ENCODE results near the gene IQSEC2.

The IQSEC2 gene

GRCh38 chrX:53263597-53264094 is 17.7 kb downstream of the IQSEC2 start:
- Histone ChIP-seq H3K4me3 (replicated peaks; ENCODE audit: insufficient read depth, low read length) (no peak overlapping the region), H3K27me3 (ENCODE audit: insufficient read depth, poor library complexity, severe bottlenecking) (no peaks in the 10 kb centered on the region), H3K27ac (replicated peaks) (no peak overlapping the region)
- DNase-seq (ENCODE audit: low read depth in 1 of 2, low spot score in 1 of 2) = peak; percentile 38 to 65
- TF ChIP-seq, protein P1, sequence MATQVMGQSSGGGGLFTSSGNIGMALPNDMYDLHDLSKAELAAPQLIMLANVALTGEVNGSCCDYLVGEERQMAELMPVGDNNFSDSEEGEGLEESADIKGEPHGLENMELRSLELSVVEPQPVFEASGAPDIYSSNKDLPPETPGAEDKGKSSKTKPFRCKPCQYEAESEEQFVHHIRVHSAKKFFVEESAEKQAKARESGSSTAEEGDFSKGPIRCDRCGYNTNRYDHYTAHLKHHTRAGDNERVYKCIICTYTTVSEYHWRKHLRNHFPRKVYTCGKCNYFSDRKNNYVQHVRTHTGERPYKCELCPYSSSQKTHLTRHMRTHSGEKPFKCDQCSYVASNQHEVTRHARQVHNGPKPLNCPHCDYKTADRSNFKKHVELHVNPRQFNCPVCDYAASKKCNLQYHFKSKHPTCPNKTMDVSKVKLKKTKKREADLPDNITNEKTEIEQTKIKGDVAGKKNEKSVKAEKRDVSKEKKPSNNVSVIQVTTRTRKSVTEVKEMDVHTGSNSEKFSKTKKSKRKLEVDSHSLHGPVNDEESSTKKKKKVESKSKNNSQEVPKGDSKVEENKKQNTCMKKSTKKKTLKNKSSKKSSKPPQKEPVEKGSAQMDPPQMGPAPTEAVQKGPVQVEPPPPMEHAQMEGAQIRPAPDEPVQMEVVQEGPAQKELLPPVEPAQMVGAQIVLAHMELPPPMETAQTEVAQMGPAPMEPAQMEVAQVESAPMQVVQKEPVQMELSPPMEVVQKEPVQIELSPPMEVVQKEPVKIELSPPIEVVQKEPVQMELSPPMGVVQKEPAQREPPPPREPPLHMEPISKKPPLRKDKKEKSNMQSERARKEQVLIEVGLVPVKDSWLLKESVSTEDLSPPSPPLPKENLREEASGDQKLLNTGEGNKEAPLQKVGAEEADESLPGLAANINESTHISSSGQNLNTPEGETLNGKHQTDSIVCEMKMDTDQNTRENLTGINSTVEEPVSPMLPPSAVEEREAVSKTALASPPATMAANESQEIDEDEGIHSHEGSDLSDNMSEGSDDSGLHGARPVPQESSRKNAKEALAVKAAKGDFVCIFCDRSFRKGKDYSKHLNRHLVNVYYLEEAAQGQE (IDR thresholded peaks at IDR 0.05; ENCODE audit: insufficient replicate concordance, low read depth) = no peak
- TF ChIP-seq GABPA (IDR thresholded peaks at IDR 0.05; ENCODE audit: low read depth) (no peak), POLR2AphosphoS5 (IDR thresholded peaks at IDR 0.05; ENCODE audit: low read depth) (no peak), SPI1 (IDR thresholded peaks at IDR 0.05; ENCODE audit: borderline replicate concordance, low read depth) (no peak)
- TF ChIP-seq, protein P2, sequence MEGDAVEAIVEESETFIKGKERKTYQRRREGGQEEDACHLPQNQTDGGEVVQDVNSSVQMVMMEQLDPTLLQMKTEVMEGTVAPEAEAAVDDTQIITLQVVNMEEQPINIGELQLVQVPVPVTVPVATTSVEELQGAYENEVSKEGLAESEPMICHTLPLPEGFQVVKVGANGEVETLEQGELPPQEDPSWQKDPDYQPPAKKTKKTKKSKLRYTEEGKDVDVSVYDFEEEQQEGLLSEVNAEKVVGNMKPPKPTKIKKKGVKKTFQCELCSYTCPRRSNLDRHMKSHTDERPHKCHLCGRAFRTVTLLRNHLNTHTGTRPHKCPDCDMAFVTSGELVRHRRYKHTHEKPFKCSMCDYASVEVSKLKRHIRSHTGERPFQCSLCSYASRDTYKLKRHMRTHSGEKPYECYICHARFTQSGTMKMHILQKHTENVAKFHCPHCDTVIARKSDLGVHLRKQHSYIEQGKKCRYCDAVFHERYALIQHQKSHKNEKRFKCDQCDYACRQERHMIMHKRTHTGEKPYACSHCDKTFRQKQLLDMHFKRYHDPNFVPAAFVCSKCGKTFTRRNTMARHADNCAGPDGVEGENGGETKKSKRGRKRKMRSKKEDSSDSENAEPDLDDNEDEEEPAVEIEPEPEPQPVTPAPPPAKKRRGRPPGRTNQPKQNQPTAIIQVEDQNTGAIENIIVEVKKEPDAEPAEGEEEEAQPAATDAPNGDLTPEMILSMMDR (IDR thresholded peaks at IDR 0.05; ENCODE audit: insufficient read depth, low read length) = no peak

DNA sequence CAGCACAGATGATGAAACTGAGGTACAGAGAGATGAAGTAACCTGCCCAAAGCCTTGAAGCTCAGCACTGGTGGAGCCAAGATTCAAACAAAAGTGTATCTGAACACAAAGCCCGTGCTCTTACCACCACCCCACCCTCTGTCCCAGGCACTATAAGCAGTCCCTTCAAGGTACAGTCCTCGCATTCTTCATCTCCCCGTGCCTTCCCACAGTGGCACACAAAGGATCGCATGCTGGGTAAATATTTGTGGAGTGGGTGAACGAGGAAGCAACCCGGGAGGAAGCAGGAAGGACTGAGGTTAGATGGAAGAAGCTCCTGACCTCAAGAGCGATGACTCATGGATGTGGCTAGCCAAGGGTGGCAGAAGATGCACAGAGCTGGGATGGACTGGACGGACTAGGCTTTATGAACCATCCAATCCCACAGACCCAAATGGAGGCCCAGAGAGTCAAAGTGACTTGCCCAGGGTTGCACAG is 18.4 kb downstream of the IQSEC2 start:
- peak; percentile 75 to 81 for DNase-seq (ENCODE audit: low read depth in 1 of 2, low spot score in 1 of 2)
- TF ChIP-seq SPI1 (IDR thresholded peaks at IDR 0.05; ENCODE audit: borderline replicate concordance, low read depth) (no peak), POLR2AphosphoS5 (IDR thresholded peaks at IDR 0.05; ENCODE audit: low read depth) (no peak), GABPA (IDR thresholded peaks at IDR 0.05; ENCODE audit: low read depth) (no peak)
- TF ChIP-seq, protein P1 (IDR thresholded peaks at IDR 0.05; ENCODE audit: insufficient replicate concordance, low read depth) = no peak
- TF ChIP-seq, protein P2 (IDR thresholded peaks at IDR 0.05; ENCODE audit: insufficient read depth, low read length) = no peak
- Histone ChIP-seq H3K27me3 (ENCODE audit: insufficient read depth, poor library complexity, severe bottlenecking) (no peaks in the 10 kb centered on the region), H3K27ac (replicated peaks) (no peak overlapping the region), H3K4me3 (replicated peaks; ENCODE audit: insufficient read depth, low read length) (no peak overlapping the region; the same call in 1 of the 2 replicates)

GRCh38 chrX:53262189-53262917 is 19.0 kb downstream of the IQSEC2 start:
- Histone ChIP-seq H3K4me3 (replicated peaks; ENCODE audit: insufficient read depth, low read length) (no peak overlapping the region; the same call in 1 of the 2 replicates), H3K27me3 (ENCODE audit: insufficient read depth, poor library complexity, severe bottlenecking) (no peaks in the 10 kb centered on the region), H3K27ac (replicated peaks) (no peak overlapping the region)
- TF ChIP-seq, protein P1 (IDR thresholded peaks at IDR 0.05; ENCODE audit: insufficient replicate concordance, low read depth) = no peak
- TF ChIP-seq SPI1 (IDR thresholded peaks at IDR 0.05; ENCODE audit: borderline replicate concordance, low read depth) = no peak
- no peak for DNase-seq (ENCODE audit: low read depth in 1 of 2, low spot score in 1 of 2)

Data from HL-60 (cell line).